Measurements from ENCODE around the gene KCNN3.

Gene KCNN3

DNA sequence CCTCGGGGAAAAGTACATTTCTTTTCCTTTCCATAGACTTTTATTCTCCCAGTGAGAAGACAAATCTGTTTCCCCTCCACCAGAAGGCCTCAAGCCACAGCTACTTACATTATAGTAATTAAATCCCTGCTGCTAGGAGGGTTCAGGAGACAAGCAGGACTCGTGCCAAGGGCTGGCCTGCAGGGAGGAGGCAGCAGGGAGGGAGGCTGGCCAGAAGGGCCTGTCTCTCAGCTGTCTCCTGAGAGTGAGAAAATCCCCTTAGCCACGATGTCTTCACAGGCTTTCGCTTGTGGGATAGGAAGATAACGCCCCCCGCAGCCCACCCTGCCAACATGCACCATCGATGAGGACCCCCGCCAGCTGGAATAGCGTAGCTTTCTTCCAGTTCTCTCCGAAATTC, 14.0 kb downstream of the KCNN3 start (continued):
- TF ChIP-seq MYNN (tag by site-specific recombination; IDR thresholded peaks at IDR 0.05; ENCODE audit: borderline replicate concordance) = no peak
- no peak for TF ChIP-seq ZBTB20 (tag by site-specific recombination; IDR thresholded peaks at IDR 0.05)
- TF ChIP-seq SCRT1 (tag by site-specific recombination; IDR thresholded peaks at IDR 0.05; ENCODE audit: borderline replicate concordance) = no peak
- no peak for TF ChIP-seq ATF2 (tag by site-specific recombination; IDR thresholded peaks at IDR 0.05; ENCODE audit: low read depth)
- peak; percentile 79 for TF ChIP-seq ZNF341 (tag by site-specific recombination; IDR thresholded peaks at IDR 0.05; ENCODE audit: low read depth)
- TF ChIP-seq ZNF2 (tag by site-specific recombination; IDR thresholded peaks at IDR 0.05) = no peak
- TF ChIP-seq ZNF423 (tag by site-specific recombination; IDR thresholded peaks at IDR 0.05) = no peak
- no peak for TF ChIP-seq ZNF501 (tag by site-specific recombination; IDR thresholded peaks at IDR 0.05)
- no peak for TF ChIP-seq ZNF529 (tag by site-specific recombination; IDR thresholded peaks at IDR 0.05; ENCODE audit: insufficient replicate concordance)
- TF ChIP-seq ZNF26 (tag by site-specific recombination; IDR thresholded peaks at IDR 0.05) = no peak
- TF ChIP-seq ZNF311 (tag by site-specific recombination; IDR thresholded peaks at IDR 0.05; ENCODE audit: borderline replicate concordance) = no peak
- TF ChIP-seq ZNF155 (tag by site-specific recombination; IDR thresholded peaks at IDR 0.05) = no peak
- TF ChIP-seq, protein P1, sequence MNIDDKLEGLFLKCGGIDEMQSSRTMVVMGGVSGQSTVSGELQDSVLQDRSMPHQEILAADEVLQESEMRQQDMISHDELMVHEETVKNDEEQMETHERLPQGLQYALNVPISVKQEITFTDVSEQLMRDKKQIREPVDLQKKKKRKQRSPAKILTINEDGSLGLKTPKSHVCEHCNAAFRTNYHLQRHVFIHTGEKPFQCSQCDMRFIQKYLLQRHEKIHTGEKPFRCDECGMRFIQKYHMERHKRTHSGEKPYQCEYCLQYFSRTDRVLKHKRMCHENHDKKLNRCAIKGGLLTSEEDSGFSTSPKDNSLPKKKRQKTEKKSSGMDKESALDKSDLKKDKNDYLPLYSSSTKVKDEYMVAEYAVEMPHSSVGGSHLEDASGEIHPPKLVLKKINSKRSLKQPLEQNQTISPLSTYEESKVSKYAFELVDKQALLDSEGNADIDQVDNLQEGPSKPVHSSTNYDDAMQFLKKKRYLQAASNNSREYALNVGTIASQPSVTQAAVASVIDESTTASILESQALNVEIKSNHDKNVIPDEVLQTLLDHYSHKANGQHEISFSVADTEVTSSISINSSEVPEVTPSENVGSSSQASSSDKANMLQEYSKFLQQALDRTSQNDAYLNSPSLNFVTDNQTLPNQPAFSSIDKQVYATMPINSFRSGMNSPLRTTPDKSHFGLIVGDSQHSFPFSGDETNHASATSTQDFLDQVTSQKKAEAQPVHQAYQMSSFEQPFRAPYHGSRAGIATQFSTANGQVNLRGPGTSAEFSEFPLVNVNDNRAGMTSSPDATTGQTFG (tag by site-specific recombination; IDR thresholded peaks at IDR 0.05; ENCODE audit: borderline replicate concordance) = no peak
- TF ChIP-seq ZFHX2 (tag by site-specific recombination; conservative IDR thresholded peaks at IDR 0.05) = no peak
- no peak for TF ChIP-seq ZNF274 (IDR thresholded peaks at IDR 0.05; ENCODE audit: low read length)
- no peak for TF ChIP-seq ZNF274 (tag by site-specific recombination; IDR thresholded peaks at IDR 0.05; ENCODE audit: borderline replicate concordance)
- TF ChIP-seq, protein P2, sequence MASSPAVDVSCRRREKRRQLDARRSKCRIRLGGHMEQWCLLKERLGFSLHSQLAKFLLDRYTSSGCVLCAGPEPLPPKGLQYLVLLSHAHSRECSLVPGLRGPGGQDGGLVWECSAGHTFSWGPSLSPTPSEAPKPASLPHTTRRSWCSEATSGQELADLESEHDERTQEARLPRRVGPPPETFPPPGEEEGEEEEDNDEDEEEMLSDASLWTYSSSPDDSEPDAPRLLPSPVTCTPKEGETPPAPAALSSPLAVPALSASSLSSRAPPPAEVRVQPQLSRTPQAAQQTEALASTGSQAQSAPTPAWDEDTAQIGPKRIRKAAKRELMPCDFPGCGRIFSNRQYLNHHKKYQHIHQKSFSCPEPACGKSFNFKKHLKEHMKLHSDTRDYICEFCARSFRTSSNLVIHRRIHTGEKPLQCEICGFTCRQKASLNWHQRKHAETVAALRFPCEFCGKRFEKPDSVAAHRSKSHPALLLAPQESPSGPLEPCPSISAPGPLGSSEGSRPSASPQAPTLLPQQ (tag by site-specific recombination; IDR thresholded peaks at IDR 0.05) = no peak
- TF ChIP-seq ZEB2 (tag by site-specific recombination; IDR thresholded peaks at IDR 0.05) = no peak
- no peak for TF ChIP-seq ZNF629 (tag by site-specific recombination; IDR thresholded peaks at IDR 0.05)
- no peak for TF ChIP-seq ZNF248 (tag by site-specific recombination; IDR thresholded peaks at IDR 0.05)
- no peak for TF ChIP-seq PATZ1 (tag by site-specific recombination; IDR thresholded peaks at IDR 0.05)
